A673 (cell line): ENCODE data around the gene MUC12. TPM values are rescaled to one million over a fixed set of nuclear protein-coding genes. Genes with fewer than 3 reads are reported as not detected.

Experiments used
- BruUV-seq: library from RNA; stranded (reverse); fragments of 400-500 nt; replicated peaks from 2 replicates; lab custom pipeline; 2021; lab: Mats Ljungman, UMichigan
- CTCF ChIA-PET: fragments of 300-600 bp; sonication (Branson Sonifier 250); formaldehyde crosslinking; loops from one replicate; lab custom pipeline; 2022; ENCODE audit warnings: antibody characterized with exemption; lab: Charles Lee
- POLR2A ChIA-PET: fragments of 300-600 bp; sonication (Branson Sonifier 250); formaldehyde crosslinking; loops from one replicate; lab custom pipeline; 2022; ENCODE audit warnings: antibody characterized with exemption; ENCODE audit not compliant: low non-redundant PET; lab: Charles Lee
- DNase-seq: peaks from one replicate; pipeline ENCODE4 v3.0.0-alpha.2; 2015; ENCODE audit warnings: low spot score
- H3K27ac ChIP-seq: fragments of 200-600 bp; sonication (generic); 2 replicates; pipeline ENCODE4 v1.5.1; 2016; ENCODE audit warnings: mixed run types, low read depth, mild to moderate bottlenecking, mixed read lengths, antibody characterized with exemption, low read length; ENCODE audit not compliant: poor library complexity, severe bottlenecking
- H3K27me3 ChIP-seq: fragments of 200-600 bp; sonication (generic); replicated peaks from 2 replicates; pipeline ENCODE4 v1.6.1; 2017; ENCODE audit warnings: mixed run types, low read depth, mild to moderate bottlenecking, mixed read lengths, antibody characterized with exemption, low read length; ENCODE audit not compliant: insufficient read depth, poor library complexity
- H3K36me3 ChIP-seq: fragments of 200-600 bp; sonication (generic); 2 replicates; pipeline ENCODE4 v1.6.1; 2016; ENCODE audit warnings: mixed run types, mild to moderate bottlenecking, mixed read lengths, antibody characterized with exemption, low read length; ENCODE audit not compliant: insufficient read depth, poor library complexity, severe bottlenecking
- H3K4me1 ChIP-seq: fragments of 200-600 bp; sonication (generic); 2 replicates; pipeline ENCODE4 v1.6.1; 2017; ENCODE audit warnings: mixed run types, mild to moderate bottlenecking, mixed read lengths, antibody characterized with exemption, low read length; ENCODE audit not compliant: insufficient read depth, poor library complexity, severe bottlenecking
- H3K4me3 ChIP-seq: fragments of 200-600 bp; sonication (generic); 2 replicates; pipeline ENCODE4 v1.5.1; 2016; ENCODE audit warnings: low read depth, mixed run types, mild to moderate bottlenecking, mixed read lengths, low read length; ENCODE audit not compliant: poor library complexity, severe bottlenecking
- H3K9me3 ChIP-seq: fragments of 200-600 bp; sonication (generic); 2 replicates; pipeline ENCODE4 v1.6.1; 2016; ENCODE audit warnings: mixed run types, low read depth, mild to moderate bottlenecking, mixed read lengths, antibody characterized with exemption, low read length; ENCODE audit not compliant: poor library complexity, severe bottlenecking
- CTCF ChIP-seq: fragments of 300-800, 200-600 bp; sonication (generic); conservative IDR thresholded peaks from 2 replicates; pipeline ENCODE4 v1.5.1; 2017; ENCODE audit warnings: low read depth, mild to moderate bottlenecking, antibody characterized with exemption, low read length, moderate library complexity, mixed read lengths
- EZH2 ChIP-seq: fragments of 200-600 bp; sonication (generic); IDR thresholded peaks from 2 replicates; pipeline ENCODE4 v1.6.1; 2017; ENCODE audit warnings: borderline replicate concordance, low read depth, mild to moderate bottlenecking, mixed read lengths, antibody characterized with exemption, low read length; ENCODE audit not compliant: poor library complexity, severe bottlenecking
- intact Hi-C: fragments of 100-400 bp; cut with micrococcal nuclease; formaldehyde crosslinking; loops from one replicate; pipeline ENCODE4 v1.10.0; 2022; ENCODE audit not compliant: unreplicated experiment
- total RNA-seq: library from RNA; stranded (reverse); gene quantifications from 2 replicates; pipeline ENCODE4 v1.2.3, GENCODE V29; 2021

Gene MUC12
- total RNA-seq, 1 experiment from 2014 or later, result 0.67 TPM

- H3K4me1 ChIP-seq, result no peaks in the 10 kb centered on the region
- intact Hi-C loops, result no loop called here
- CTCF ChIA-PET, result no interaction called here
- POLR2A ChIA-PET, result no interaction called here
- no peak overlapping the region for H3K27ac ChIP-seq
- H3K36me3 ChIP-seq, result no peaks in the 10 kb centered on the region
- peaks cover 42% of the 10 kb centered on the region for H3K27me3 ChIP-seq
- DNase-seq, result no peak
- no peak overlapping the region for H3K4me3 ChIP-seq
- H3K9me3 ChIP-seq, result no peaks in the 10 kb centered on the region
- BruUV-seq, result no TSS peak
- no peak for TF ChIP-seq CTCF
- TF ChIP-seq EZH2, result no peak
Measured at GRCh38 chr7:100959894-100960293, 9.5 kb upstream of the MUC12 start.

GRCh38 chr7:100962537-100962936, 6.8 kb upstream of the MUC12 start:
- BruUV-seq, result no TSS peak
- no peak overlapping the region for H3K4me3 ChIP-seq
- intact Hi-C loops, result no loop called here
- DNase-seq, result no peak
- H3K27me3 ChIP-seq, result peaks cover 67% of the 10 kb centered on the region
- no peaks in the 10 kb centered on the region for H3K36me3 ChIP-seq
- H3K27ac ChIP-seq, result no peak overlapping the region
- H3K4me1 ChIP-seq, result peaks cover 11% of the 10 kb centered on the region
- POLR2A ChIA-PET, result no interaction called here
- TF ChIP-seq CTCF (no peak), EZH2 (no peak)
- CTCF ChIA-PET, result no interaction called here
- H3K9me3 ChIP-seq, result no peaks in the 10 kb centered on the region

- BruUV-seq, result no TSS peak
- Histone ChIP-seq H3K4me1 (peaks cover 11% of the 10 kb centered on the region), H3K27ac (no peak overlapping the region), H3K27me3 (peaks cover 75% of the 10 kb centered on the region), H3K9me3 (no peaks in the 10 kb centered on the region), H3K4me3 (no peak overlapping the region), H3K36me3 (no peaks in the 10 kb centered on the region)
- POLR2A ChIA-PET, result no interaction called here
- CTCF ChIA-PET, result no interaction called here
- DNase-seq, result no peak
- intact Hi-C loops, result no loop called here
- TF ChIP-seq EZH2, result no peak
- TF ChIP-seq CTCF, result no peak
Measured at GRCh38 chr7:100963386-100963785, 6.0 kb upstream of the MUC12 start.
